Measurements from ENCODE around the gene LPXN.

GRCh38 chr11:58577555-58578135 is 2.0 kb upstream of the LPXN start:
- TF ChIP-seq POLR2AphosphoS5 (IDR thresholded peaks at IDR 0.05) (peak in 3 of 4 donors; percentile 59 to 85 (median 80)), POLR2A (IDR thresholded peaks at IDR 0.05) (peak; percentile 61 to 71)
- TF ChIP-seq, protein P1, sequence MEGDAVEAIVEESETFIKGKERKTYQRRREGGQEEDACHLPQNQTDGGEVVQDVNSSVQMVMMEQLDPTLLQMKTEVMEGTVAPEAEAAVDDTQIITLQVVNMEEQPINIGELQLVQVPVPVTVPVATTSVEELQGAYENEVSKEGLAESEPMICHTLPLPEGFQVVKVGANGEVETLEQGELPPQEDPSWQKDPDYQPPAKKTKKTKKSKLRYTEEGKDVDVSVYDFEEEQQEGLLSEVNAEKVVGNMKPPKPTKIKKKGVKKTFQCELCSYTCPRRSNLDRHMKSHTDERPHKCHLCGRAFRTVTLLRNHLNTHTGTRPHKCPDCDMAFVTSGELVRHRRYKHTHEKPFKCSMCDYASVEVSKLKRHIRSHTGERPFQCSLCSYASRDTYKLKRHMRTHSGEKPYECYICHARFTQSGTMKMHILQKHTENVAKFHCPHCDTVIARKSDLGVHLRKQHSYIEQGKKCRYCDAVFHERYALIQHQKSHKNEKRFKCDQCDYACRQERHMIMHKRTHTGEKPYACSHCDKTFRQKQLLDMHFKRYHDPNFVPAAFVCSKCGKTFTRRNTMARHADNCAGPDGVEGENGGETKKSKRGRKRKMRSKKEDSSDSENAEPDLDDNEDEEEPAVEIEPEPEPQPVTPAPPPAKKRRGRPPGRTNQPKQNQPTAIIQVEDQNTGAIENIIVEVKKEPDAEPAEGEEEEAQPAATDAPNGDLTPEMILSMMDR (IDR thresholded peaks at IDR 0.05), result no peak
